Measurements from ENCODE around the gene TRAF6. TPM values are rescaled to one million over a fixed set of nuclear protein-coding genes. Genes with fewer than 3 reads are reported as not detected.

Gene TRAF6
- total RNA-seq, 2 donors from 2014 or later, result 7.5 to 9.2 TPM

DNA sequence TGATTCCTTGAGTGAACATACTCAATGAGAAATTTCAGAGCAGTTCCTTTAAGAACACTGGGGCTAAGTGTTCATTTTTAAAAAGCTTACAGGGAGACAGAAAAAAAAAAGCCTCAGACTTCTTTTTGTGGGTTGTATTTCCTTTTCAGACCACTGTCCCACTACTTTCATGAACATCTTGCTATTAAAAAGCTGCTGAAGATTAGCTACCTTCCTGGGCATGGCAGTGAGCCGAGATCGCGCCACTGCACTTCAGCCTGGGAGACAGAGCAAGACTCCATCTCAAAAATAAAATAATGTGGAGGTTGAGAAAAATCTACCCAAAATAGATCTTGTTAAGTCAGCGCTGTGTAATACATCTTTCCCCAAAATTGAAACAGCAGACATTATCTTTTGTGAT is 10.8 kb downstream of the TRAF6 start:
- 92 to 96% methylated on average over 4 of the region's 4 CpGs for WGBS, 2 donors
- Histone ChIP-seq H3K4me1 (peaks cover 26% of the 10 kb centered on the region), H3K36me3 (replicated peaks in 1 of 2; ENCODE audit: insufficient read depth in 1 of 2, low read depth in 2 of 2) (peaks cover 0 to 13% of the 10 kb centered on the region in 2 donors), H3K4me3 (no peak overlapping the region), H3K27me3 (no peaks in the 10 kb centered on the region), H3K9me3 (no peaks in the 10 kb centered on the region), H3K27ac (no peak overlapping the region)
- intact Hi-C loops (cut with DNase I), result no loop called here
- ATAC-seq (no peak), DNase-seq (no peak)
- TF ChIP-seq POLR2A (IDR thresholded peaks at IDR 0.05), result no peak
- TF ChIP-seq, protein P1, sequence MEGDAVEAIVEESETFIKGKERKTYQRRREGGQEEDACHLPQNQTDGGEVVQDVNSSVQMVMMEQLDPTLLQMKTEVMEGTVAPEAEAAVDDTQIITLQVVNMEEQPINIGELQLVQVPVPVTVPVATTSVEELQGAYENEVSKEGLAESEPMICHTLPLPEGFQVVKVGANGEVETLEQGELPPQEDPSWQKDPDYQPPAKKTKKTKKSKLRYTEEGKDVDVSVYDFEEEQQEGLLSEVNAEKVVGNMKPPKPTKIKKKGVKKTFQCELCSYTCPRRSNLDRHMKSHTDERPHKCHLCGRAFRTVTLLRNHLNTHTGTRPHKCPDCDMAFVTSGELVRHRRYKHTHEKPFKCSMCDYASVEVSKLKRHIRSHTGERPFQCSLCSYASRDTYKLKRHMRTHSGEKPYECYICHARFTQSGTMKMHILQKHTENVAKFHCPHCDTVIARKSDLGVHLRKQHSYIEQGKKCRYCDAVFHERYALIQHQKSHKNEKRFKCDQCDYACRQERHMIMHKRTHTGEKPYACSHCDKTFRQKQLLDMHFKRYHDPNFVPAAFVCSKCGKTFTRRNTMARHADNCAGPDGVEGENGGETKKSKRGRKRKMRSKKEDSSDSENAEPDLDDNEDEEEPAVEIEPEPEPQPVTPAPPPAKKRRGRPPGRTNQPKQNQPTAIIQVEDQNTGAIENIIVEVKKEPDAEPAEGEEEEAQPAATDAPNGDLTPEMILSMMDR (IDR thresholded peaks at IDR 0.05), result no peak

DNA sequence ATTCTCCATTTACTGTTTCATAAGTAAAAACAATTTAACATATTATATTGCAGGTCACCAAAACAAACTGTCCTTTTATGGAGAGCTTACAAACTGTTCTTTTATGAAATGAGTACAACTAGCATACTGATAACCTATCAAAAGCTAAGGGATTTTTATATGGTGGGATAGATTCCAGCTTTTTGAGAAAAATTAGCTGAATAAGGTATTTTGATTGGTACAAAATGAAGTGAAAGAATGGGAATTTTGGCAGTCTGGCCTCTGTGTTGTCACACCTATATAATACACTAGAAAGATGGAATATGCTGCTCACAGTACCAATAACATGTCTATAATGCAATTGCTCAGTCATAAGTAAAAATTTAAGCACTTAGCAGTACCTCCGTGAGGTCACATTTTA is 11.4 kb downstream of the TRAF6 start:
- 73 to 79% methylated on average over 1 of the region's 1 CpG for WGBS, 2 donors
- Histone ChIP-seq H3K27ac (no peak overlapping the region), H3K27me3 (no peaks in the 10 kb centered on the region), H3K9me3 (no peaks in the 10 kb centered on the region), H3K4me1 (peaks cover 20% of the 10 kb centered on the region), H3K36me3 (replicated peaks in 1 of 2; ENCODE audit: insufficient read depth in 1 of 2, low read depth in 2 of 2) (peaks cover 0 to 13% of the 10 kb centered on the region in 2 donors), H3K4me3 (no peak overlapping the region)
- TF ChIP-seq POLR2A (IDR thresholded peaks at IDR 0.05), result no peak
- TF ChIP-seq, protein P1 (IDR thresholded peaks at IDR 0.05), result no peak
- intact Hi-C loops (cut with DNase I), result no loop called here
- no peak for DNase-seq
- ATAC-seq, result no peak

DNA sequence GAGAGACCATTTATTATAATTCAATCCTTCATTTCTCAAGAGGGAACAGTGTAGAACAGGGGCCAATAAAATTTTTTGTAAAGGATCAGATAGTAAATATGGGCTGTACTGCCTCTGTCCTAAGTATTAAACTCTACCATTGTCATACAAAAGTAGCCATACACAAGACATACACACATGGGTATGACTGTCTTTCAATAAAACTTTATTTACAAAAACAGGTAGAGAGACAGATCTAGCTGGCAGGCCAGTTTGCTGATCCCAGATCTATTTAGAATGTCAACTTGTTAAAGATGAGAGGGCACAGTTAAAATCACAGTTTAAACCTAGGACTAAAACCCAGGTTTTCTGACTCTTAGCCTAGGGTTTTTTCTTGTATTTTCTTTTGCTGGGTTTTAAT is 16.7 kb downstream of the TRAF6 start:
- Histone ChIP-seq H3K27me3 (no peaks in the 10 kb centered on the region), H3K9me3 (no peaks in the 10 kb centered on the region), H3K36me3 (replicated peaks in 1 of 2; ENCODE audit: insufficient read depth in 1 of 2, low read depth in 2 of 2) (peaks cover 8 to 37% of the 10 kb centered on the region in 2 donors), H3K4me3 (no peak overlapping the region), H3K27ac (no peak overlapping the region), H3K4me1 (no peaks in the 10 kb centered on the region)
- intact Hi-C loops (cut with DNase I), result no loop called here
- ATAC-seq (no peak), DNase-seq (no peak)
- TF ChIP-seq POLR2A (IDR thresholded peaks at IDR 0.05), result no peak

DNA sequence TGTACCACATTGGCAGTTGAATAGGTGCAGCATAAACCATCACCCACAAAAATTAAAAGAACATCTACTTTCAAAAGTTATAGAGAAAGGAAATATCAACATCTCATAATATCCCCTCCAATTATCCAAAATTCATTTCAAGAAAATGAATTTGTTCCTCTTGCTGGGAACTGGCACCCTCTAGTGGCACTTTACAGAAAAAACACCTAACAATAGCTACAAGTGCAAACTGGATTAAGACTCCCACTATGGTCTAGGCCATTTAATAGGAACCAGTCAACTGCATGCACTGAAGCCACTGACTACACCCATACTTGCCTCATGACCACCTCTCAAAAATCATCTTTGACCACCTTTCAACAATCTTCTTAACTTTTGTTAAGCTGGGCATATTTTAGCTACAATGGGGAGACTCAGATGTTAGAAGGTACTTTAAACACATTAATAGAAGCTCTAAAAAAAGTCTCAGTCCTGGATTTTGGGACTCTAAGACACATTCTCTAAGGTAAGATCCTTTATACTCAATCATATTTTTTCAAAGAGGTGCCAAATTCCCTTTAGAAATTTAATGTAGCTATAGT is 17.3 kb downstream of the TRAF6 start:
- intact Hi-C loops (cut with DNase I), result no loop called here
- H3K4me1 ChIP-seq, result no peaks in the 10 kb centered on the region
- peak; percentile 27 for ATAC-seq

DNA sequence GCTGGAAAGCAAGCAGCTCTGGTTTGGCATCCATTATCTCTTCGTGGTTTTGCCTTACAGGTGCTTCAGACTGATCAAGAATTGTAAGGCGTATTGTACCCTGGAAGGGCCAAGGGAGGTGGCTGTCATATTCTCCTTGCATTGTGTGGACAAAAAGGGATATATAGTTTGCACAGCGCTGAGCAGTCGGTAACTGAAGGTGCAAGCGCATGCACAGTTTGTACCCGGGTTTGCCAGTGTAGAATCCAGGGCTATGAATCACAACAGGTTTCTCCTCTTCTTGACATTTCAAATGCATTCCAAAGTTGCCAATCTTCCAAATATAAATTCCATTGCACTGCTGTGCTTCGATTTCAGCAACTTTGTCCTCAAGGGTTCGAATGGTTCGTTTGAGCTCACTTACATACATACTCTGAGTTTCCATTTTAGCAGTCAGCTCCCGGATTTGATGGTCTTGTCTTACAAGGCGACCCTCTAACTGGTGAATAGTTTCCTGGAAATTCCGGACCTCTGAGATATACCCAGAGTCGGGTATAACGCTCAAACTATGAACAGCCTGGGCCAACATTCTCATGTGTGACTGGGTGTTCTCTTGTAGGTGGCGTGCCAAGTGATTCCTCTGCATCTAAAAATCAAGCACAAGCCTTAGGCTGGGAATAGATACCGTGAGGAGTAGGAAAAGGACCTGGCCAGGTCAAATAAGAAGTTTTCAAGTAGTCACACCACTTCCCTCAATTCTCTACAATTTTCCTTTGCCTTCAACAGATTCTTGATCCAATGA is 19.9 kb downstream of the TRAF6 start:
- intact Hi-C loops (cut with DNase I), result no loop called here
- TF ChIP-seq POLR2A (IDR thresholded peaks at IDR 0.05), result no peak
- TF ChIP-seq, protein P1 (IDR thresholded peaks at IDR 0.05), result no peak

More for the DNA sequence above, 17.3 kb downstream of the TRAF6 start:
- Histone ChIP-seq H3K4me3 (no peak overlapping the region), H3K27ac (no peak overlapping the region), H3K9me3 (no peaks in the 10 kb centered on the region), H3K27me3 (no peaks in the 10 kb centered on the region), H3K36me3 (replicated peaks in 1 of 2; ENCODE audit: insufficient read depth in 1 of 2, low read depth in 2 of 2) (peaks cover 8 to 39% of the 10 kb centered on the region in 2 donors)
- DNase-seq, result peak in 1 of 4 donors; percentile 34
- TF ChIP-seq, protein P1 (IDR thresholded peaks at IDR 0.05), result peak; percentile 54 to 73 (median 64)
- TF ChIP-seq POLR2A (IDR thresholded peaks at IDR 0.05), result no peak

More for the DNA sequence above, 19.9 kb downstream of the TRAF6 start:
- WGBS, 2 donors, result 86 to 87% methylated on average over 16 of the region's 16 CpGs
- H3K27ac ChIP-seq, result no peak overlapping the region
- H3K27me3 ChIP-seq, result no peaks in the 10 kb centered on the region
- H3K36me3 ChIP-seq (replicated peaks in 1 of 2; ENCODE audit: insufficient read depth in 1 of 2, low read depth in 2 of 2), result peaks cover 8 to 30% of the 10 kb centered on the region in 2 donors
- no peak for DNase-seq
- no peak overlapping the region for H3K4me3 ChIP-seq
- H3K9me3 ChIP-seq, result no peaks in the 10 kb centered on the region
- no peak for ATAC-seq
- no peaks in the 10 kb centered on the region for H3K4me1 ChIP-seq

Data from body of pancreas (tissue), 4 donors.